ENCODE results near the gene BCL7A.

DNA sequence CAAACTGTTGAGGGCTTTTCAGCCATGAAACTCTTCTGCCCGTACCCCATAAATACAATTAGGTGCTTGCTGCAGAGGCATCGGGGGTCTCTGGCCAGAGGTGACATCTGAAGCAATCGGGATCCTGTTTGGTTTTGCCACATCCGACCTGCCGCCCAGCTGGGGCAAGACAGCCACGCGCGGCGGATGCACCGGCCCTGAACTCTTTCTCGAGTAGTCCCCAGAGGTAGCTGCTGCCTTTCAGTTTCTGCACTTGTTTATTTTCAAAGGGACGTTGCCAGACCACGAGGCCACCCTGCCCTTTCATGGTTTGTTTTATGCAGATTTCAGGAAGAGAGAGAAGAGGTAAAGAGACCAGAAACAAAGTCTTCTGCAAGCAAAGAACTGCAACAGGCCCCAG lies 46.3 kb downstream of the BCL7A start:
- TF ChIP-seq, protein P1, sequence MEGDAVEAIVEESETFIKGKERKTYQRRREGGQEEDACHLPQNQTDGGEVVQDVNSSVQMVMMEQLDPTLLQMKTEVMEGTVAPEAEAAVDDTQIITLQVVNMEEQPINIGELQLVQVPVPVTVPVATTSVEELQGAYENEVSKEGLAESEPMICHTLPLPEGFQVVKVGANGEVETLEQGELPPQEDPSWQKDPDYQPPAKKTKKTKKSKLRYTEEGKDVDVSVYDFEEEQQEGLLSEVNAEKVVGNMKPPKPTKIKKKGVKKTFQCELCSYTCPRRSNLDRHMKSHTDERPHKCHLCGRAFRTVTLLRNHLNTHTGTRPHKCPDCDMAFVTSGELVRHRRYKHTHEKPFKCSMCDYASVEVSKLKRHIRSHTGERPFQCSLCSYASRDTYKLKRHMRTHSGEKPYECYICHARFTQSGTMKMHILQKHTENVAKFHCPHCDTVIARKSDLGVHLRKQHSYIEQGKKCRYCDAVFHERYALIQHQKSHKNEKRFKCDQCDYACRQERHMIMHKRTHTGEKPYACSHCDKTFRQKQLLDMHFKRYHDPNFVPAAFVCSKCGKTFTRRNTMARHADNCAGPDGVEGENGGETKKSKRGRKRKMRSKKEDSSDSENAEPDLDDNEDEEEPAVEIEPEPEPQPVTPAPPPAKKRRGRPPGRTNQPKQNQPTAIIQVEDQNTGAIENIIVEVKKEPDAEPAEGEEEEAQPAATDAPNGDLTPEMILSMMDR (conservative IDR thresholded peaks at IDR 0.05; ENCODE audit: low read depth in 2 of 2) = no peak
- TF ChIP-seq POLR2AphosphoS5 (IDR thresholded peaks at IDR 0.05; ENCODE audit: low read depth) (no peak), EZH2phosphoT487 (IDR thresholded peaks at IDR 0.05; ENCODE audit: unreplicated experiment) (no peak), STAT1 (IDR thresholded peaks at IDR 0.05; ENCODE audit: unreplicated experiment) (no peak), CREB1 (CRISPR knock-in tag; IDR thresholded peaks at IDR 0.05; ENCODE audit: low read depth) (no peak), EZH2 (IDR thresholded peaks at IDR 0.05; ENCODE audit: low read depth, unreplicated experiment) (no peak)
- TF ChIP-seq, protein P2, sequence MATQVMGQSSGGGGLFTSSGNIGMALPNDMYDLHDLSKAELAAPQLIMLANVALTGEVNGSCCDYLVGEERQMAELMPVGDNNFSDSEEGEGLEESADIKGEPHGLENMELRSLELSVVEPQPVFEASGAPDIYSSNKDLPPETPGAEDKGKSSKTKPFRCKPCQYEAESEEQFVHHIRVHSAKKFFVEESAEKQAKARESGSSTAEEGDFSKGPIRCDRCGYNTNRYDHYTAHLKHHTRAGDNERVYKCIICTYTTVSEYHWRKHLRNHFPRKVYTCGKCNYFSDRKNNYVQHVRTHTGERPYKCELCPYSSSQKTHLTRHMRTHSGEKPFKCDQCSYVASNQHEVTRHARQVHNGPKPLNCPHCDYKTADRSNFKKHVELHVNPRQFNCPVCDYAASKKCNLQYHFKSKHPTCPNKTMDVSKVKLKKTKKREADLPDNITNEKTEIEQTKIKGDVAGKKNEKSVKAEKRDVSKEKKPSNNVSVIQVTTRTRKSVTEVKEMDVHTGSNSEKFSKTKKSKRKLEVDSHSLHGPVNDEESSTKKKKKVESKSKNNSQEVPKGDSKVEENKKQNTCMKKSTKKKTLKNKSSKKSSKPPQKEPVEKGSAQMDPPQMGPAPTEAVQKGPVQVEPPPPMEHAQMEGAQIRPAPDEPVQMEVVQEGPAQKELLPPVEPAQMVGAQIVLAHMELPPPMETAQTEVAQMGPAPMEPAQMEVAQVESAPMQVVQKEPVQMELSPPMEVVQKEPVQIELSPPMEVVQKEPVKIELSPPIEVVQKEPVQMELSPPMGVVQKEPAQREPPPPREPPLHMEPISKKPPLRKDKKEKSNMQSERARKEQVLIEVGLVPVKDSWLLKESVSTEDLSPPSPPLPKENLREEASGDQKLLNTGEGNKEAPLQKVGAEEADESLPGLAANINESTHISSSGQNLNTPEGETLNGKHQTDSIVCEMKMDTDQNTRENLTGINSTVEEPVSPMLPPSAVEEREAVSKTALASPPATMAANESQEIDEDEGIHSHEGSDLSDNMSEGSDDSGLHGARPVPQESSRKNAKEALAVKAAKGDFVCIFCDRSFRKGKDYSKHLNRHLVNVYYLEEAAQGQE (IDR thresholded peaks at IDR 0.05; ENCODE audit: unreplicated experiment) = no peak
